HG03558 (cell line): ENCODE results near the gene ZNF57.
"Not testable (repeated sequence)": the region's sequence is repeated elsewhere in the genome, so short reads cannot be mapped to it uniquely, and the experiment has no call there.

Experiments used
- ATAC-seq: cut with Tn5 transposase; IDR thresholded peaks from one replicate; pipeline ENCODE4 v1.9.1; 2021; ENCODE audit warnings: moderate number of reproducible peaks; ENCODE audit not compliant: unreplicated experiment; ENCODE audit errors: extremely low read depth

The ZNF57 gene

DNA sequence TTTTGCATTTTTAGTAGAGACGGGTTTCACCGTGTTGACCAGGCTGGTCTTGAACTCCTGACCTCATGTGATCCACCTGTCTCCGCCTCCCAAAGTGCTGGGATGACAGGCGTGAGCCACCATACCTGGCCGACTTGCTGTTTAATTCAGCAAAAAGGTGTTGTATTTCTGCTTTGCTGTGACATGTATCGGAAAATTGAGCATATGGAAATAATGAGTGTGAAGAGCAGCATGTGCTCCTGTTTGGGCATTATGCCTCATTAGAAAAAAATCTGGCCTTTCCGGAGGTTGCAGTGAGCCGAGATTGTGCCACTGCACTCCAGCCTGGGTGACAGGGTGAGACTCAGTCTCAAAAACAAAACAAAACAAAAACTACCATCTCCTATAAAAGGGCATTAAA, 10.2 kb upstream of the ZNF57 start:
- not testable (repeated sequence) for ATAC-seq

DNA sequence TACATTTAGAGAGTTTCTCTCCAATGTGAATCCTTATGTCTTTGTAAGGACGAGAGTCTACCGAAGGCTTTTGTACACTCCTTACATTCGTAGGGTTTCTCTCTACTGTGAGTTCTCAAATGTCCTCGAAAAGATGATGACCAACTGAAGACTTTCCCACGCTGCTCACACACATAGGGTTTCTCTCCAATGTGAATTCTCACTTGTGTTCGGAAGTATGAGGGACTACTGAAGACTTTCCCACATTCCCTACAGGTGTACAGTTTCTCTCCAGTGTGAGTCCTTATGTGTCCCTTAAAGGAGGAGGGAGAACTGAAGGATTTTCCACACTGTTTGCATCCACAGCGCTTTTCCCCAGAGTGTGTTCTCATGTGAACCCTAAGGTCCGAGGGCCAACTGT, 4.0 kb upstream of the ZNF57 start:
- no peak for ATAC-seq

DNA sequence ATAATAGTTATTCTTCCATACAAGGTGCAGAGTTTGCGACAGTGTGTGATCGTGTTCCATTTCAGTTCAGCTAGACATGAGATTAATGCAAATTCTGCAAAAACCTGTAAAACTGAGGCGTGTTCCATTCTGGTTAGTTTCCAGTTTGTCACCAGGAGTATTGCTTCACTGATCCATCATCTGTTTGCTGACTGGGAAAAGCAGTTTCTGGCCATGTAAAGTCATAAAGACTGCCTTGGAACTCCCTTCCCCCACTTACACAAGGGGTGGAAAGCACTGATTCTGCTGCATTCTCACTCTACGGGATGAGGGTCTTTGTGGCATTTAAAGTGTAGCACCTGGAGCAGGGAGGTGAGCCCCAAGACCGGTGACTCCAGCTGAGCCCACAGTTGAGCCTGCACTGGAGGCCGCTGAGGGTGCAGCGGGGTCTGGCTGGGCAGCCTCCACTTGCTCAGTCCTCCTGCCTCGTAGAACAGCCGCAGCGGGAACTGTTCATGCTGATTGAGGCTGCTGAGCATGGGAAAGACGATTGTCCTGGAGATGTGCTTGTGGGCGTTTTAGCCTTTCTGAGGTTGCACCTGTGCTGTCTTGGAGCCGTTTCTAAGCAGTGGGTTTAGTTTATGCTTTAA, 2.0 kb downstream of the ZNF57 start:
- no peak for ATAC-seq

DNA sequence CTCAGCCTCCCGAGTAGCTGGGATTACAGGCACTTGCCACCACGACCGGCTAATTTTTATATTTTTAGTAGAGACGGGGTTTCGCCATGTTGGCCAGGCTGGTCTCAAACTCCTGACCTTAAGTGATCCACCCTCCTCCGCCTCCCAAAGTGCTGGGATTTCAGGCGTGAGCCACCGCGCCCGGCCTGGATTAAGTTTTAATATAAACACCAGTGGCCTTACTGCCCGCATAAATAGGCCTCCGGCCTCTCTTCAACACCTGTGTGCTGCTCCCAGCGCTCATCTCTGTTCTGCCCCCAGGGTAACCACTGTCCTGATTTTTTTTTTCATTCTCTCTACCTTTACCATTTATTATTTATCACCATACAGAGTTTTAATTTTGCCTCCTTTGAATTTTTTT, 2.6 kb downstream of the ZNF57 start:
- ATAC-seq, result not testable (repeated sequence)

DNA sequence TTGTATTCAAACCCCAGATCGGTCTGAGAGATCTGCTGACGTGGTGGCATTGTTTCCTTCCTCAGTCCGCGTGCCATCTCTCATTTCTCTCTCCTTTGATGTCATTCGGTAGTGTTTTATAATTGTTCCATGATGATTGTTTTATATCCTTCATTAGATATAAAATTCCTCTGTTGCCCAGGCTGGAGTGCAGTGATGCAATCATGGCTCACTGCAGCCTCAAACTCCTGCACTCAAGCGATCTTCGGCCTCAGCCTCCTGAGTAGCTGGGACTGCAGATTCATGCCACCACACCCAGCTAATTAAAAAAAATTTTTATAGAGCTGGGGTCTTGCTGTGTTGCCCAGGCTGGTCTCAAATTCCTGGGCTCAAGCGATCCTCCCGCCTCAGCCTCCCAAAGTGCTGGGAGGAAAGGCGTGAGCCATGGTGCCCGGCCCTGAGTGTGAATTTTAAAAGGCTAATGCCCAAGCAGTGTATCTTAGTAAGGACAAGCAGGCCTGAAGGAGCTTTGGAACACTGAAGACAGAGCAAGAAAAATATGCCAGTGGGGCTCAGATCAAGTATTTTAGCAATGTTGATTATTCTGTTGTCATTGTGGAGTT, 5.3 kb downstream of the ZNF57 start:
- ATAC-seq, result no peak

DNA sequence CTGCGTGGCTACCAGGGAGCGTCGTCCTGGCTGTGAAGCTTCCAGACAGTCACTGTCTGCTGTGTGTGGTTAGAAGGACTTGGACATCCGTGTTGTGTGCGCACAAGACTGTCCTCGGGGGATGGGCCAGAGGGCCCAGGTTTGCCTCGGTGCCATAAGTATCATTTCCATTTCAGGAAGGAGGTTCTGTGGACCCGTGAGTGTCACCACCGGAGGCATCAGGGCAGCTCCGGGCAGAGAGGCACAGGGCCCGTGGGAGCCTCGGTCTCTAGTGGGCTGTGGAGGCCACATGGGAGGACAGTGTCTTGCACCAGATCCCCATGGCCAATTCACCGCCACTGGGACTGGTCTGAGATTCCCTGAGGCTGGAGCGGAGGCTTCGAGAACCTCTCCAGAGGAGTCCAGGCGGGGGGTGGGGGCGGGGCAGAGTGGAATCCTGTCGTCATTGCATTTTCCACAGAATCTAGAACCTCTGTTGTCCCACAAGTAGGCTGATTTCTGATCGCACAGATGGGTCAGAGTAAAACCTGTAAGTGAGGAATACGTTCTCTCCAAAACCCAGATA, 6.0 kb downstream of the ZNF57 start:
- ATAC-seq, result no peak

DNA sequence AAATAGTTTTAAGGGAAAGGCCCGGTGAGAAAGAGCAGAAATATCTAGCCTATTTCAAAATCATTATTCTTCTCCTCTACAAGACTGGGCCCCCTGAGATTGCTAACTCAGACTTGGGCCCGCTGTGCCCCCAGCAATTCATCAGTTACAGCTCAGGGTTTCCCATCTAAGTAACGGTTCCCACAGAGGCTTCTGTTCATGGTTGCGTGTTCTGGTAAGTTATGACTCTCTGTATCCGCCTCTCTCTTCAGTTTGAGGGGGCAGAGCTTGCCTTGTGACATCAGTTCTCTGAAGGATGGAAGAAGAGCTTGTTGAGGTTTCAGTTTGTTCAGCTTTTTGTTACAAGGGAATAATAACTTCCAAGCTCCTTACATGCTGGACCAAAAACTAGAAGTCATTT, 11.6 kb downstream of the ZNF57 start:
- no peak for ATAC-seq

DNA sequence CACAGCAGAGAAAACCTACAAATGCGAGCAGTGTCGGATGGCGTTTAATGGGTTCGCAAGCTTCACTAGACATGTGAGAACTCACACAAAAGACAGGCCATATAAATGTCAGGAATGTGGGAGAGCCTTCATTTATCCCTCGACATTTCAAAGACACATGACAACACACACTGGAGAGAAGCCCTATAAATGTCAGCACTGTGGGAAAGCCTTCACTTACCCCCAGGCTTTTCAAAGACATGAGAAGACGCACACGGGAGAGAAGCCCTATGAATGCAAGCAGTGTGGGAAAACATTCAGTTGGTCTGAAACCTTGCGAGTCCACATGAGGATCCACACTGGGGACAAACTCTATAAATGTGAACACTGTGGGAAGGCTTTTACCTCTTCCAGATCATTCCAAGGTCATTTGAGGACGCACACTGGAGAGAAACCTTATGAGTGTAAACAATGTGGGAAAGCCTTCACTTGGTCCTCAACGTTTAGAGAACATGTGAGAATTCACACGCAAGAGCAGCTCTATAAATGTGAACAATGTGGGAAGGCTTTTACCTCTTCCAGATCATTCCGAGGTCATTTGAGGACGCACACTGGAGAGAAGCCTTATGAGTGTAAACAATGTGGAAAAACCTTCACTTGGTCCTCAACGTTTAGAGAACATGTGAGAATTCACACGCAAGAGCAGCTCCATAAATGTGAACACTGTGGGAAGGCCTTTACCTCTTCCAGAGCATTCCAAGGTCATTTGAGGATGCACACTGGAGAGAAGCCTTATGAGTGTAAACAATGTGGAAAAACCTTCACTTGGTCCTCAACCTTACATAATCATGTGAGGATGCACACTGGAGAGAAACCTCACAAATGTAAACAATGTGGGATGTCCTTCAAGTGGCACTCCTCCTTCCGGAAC, 16.8 kb downstream of the ZNF57 start:
- ATAC-seq, result no peak

DNA sequence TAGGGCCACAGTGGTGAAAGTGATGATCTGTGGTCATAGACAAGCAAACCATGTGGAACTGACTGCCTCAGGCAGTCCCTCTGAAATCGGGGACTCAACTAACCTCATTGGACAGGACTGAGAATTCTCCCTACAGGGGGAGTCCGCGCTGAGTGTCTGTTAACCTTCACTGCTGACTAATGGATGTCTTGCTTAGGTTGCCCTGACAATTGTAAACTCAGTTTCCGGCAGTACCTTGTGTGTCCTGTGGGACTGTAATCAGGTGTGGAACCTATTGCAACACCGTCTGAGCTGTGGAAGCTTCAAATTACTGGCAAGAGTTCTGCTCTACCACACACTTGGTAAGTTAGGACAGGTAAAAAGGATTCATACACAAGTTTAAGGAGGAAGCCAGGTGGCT, 22.3 kb downstream of the ZNF57 start:
- no peak for ATAC-seq

DNA sequence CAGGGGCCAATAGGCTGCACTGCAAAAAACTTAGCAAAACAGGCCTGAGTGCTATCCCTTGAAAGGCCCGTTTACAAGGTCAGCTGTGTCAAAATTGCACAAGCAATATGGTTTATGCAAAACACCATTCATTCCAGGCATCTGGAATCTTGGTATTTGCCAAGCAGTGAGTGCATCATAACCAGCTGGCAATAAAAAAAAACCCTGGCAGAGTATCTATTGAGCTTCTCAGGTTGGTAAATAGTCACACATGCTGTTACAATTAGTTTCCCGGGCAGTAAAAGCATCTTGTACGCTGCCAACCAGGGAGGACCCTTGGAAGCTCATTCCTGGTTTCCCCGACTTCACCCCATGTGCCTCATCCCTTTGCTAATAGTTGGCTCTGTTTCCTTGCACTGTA, 22.8 kb downstream of the ZNF57 start:
- no peak for ATAC-seq

DNA sequence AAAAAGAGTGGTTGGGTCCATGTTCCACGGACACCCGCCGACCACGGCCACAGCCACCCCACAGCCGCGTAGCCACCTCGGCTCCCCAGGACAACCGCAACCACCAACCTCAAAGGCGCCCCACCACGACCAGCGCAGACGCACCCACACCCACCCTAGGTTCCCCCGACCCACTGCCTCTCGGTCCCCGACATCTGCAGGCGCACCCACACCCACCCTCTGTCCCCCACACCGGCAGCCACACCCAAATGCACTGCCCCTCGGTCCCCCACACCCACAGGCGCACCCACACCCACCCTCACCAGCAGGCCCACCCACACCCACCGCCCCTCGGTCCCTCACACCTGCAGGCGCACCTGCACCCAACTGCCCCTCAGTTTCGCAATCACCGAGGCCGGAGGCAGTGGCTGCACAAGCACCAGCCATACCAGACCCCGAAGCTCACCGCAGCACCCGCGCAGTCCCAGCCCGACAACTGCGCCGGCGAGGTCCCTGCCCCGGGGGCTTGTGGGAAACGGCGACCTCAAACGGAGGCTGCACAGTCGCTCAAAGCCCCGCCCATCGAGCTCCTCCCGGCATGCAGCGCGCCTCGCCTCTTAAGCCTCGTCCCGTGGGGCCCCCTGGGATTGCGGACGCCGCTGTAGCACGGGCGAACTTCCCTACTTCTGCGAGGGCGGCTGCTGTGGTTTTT, 25.8 kb downstream of the ZNF57 start:
- ATAC-seq, result no peak

DNA sequence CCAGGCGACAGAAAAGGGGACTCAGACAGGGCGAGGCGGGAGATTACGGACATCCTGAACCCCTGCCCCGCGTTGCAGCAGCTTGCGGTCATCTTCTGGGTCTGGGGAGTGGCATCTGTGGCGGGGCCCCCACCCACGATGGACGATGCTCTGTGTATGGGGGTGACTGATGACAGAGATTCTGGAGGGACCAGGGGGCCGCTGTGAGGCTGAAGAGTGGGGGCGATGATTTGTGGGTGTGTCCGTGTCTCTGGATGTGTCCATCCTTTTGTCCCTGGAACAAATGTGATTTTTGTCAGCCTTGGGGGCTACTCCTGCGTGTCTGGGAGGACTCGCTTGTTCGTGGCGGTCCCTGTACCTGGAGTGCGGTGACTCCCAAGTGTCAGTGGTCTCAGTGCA, 26.3 kb downstream of the ZNF57 start:
- no peak for ATAC-seq

DNA sequence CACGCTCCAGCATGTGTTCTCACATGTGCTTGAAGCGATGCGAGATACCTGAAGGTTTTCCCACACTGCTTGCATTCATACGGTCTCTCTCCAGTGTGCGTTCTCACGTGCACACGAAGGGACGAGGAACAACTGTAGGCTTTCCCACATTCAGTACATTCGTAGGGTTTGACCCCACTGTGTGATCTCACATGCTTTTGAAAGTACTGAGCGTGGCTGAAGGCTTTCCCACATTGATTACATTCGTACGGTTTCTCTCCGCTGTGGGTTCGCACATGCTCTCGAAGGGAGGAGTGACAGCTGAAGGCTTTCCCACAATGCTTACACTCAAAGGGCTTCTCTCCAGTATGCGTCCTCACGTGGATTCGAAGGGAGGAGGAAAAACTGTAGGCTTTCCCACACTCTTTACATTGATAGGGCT, 32.8 kb downstream of the ZNF57 start:
- ATAC-seq, result no peak

DNA sequence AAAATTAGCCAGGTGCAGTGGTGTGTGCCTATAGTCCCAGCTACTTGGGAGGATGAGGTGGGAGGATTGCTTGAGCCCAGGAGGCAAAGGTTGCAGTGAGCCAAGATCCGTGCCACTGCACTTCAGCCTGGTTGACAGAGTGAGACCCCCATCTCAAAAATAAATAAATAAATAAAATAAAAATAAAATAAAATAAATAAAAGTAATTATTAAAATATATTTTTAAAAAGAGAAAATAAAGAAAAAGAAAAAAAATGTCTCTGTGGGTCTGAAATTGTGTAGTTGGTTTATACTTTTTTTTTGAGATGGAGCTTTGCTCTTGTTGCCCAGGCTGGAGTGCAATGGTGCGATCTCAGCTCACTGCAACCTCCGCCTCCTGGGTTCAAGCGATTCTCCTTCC, 35.1 kb downstream of the ZNF57 start:
- not testable (repeated sequence) for ATAC-seq

DNA sequence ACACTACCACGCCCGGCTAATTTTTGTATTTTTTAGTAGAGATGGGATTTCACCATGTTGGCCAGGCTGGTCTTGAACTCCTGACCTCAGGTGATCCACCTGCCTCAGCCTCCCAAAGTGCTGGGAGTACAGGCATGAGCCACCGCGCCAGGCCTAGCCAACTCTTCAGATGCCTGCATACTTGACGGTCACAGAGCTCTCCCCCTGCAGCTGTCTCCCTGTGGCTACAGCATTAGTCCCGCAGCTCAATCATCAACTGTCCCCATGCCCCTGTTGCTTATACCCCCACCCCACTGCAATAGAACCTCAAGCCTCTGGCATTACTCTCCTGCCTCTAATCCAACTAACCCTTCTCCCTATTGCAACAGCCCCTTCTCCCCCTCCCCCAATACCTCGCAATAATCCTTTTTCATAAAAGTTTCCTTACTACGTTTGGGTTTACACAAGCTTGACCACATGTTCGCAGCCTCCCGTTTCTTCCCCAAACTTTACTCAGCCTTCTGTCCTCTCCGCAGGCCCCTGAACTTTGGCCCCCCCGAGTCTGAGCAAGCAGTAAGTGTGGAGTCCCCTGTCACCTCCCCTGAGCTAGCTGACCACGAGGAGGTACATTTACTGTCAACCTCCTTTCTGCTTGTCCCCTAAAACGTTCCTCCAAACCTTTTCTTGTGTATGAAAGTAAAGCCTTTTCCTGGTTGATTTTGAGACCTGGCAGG, 42.4 kb downstream of the ZNF57 start:
- ATAC-seq, result no peak

DNA sequence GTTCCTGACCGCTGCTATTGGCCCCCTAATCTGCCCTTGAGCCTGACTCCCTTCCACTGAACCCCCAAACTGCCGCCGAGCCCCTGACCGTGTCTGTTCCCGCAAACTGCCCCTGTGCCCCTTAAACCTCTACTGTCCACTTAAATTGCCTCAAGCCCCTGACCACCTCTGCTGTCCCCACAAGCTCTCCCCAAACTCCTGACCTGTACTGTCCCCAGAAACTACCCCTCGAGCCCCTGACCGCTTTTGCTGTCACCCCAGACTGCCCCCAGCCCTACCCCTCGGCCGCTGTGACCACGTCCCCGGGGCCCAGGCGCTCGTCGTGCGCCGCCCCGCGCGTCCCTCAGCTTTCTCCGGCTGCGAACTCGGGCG, 43.7 kb downstream of the ZNF57 start:
- no peak for ATAC-seq

DNA sequence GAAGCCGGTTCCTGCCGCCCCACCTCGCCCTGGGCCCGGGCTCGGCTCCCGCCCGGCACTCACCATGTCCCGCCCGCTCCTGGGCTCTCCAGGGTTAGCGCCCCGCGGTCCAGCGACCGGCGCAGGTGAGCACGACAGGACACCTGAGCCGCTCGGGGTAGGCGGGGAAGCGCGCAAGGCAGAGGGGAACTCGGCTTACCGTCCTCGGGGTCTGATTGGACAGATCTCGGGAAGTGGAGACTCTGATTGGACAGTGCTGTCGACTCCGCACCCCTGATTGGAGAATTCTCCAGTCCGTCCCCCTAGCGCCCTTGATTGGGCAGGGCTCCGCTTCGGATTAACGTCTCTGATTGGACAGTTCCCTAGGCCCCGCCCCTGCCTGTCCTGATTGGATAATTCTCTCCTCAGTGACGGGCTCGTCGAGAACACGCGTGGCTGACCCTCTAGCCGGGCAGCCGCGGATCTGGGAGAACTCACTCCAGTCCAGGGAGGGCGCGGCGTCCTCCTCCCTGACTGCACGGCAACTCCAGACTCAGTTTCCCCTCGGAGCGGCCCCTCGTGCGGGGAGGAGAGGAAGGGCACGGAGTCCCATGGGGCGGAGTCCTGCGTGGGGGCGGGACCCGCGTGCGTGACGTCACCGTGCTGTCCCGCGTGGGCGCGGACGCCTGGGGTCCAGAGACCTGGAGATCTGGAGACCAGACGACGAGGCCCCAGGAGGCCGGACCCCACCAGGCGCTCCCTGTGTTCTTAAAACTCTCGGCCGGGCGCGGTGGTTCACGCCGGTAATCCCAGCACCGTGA, 44.2 kb downstream of the ZNF57 start, which contains the start of gene ZNF77:
ZNF77 (minus strand) TSS at position 197 of the 800 bp plus-strand sequence; CDS start at position 66, 131 bp downstream.
- ATAC-seq, result peak; percentile 78

DNA sequence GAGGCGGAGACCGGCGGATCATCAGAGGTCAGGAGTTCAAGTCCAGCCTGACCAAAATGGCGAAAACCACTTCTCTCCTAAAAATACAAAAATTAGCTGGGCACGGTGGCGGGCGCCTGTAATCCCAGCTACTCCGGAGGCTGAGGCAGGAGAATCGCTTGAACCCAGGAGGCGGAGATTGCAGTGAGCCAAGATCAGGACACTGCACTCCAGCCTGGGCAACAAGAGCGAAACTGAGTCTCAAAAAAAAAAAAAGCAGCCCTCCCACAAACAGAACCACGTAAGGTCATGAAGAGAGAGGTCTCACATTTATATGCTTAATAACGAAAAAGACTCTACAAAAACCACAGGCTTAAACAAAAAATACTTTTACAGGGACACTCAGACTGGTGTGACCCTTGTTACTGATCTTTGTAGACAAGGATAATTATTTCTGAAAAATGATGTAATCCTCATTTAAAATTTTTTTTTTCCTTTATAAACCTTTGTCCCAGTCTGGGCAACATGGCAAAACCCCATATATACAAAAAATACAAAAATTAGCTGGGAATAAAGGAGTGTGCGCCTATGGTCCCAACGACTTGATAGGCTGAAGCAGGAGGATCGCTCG, 45.0 kb downstream of the ZNF57 start:
- ATAC-seq, result no peak

DNA sequence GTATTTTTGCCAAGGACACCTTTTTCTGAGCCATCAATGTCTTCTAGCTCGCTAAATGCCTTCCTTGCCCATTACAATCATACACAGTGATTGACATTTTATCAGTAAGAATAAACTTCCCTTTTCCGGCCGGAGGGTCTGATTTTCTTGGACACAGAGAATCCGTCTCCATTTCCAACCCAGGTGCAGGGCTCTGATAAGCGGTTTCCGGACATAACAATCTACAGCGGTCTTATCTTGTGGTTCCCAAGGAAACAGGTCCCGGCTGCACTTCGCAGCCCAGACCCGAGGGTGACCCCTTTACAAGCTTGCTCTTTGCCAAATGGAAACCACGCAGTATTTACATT, 49.2 kb downstream of the ZNF57 start:
- ATAC-seq, result no peak
